Hematopoietic multipotent progenitor cell treated with erythropoietin and hydrocortisone succinate and interleukin-3 and kit ligand, for 6 days (in vitro differentiated cells): Measurements from ENCODE around the gene MRPL39.
"Not testable (repeated sequence)": the region's sequence is repeated elsewhere in the genome, so short reads cannot be mapped to it uniquely, and the experiment has no call there.

Experiments
- DNase-seq: peaks from one replicate; pipeline ENCODE4 v3.0.0-alpha.2; 2015

The MRPL39 gene

DNA sequence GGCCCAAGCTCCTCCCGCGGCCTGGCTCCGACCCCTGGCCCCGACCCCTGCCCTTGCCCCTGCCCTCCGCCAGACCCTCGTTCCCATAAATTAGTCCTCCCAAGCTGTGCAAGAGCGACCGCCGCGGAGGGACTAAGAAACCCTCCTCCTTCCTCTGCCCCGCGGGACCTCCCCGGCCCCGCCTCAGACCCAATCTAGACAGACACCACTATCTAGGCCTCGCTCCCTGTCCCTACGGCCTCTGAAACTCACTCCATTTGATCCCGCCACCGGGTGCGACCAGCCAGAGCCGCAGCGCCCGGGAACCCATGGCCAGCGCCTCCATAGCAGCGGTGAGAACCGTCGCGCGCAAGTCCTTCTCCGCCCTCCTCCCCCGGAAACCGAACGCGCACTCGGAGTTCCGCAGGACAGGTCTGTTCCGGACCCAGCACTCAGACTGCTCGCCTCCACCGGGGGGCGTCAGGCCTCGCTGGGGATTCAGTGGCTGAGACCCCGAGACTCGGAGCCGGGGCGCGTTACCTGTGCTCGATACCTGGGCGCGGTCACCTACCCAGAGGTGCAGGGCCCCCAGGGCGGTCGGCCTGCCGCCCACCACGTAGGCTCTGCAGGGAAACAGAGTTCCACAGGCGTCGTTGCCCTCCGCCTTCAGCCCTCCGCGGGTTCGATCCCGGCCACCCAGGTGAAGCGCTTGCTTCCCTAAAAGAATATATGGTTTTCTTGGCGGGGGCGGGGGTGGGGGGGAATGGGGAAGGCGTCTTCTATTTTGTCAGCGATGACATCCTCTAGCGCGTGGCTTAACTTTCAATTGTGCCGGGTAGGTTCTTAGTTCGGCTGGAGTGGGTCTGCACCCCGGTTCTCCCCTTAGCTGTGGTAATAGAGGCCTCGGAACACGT, at the start of gene MRPL39:
Gene MRPL39, minus strand, starts transcription at position 331 of the 893 bp plus-strand sequence. Its CDS starts 6 bp downstream, at position 325.
- DNase-seq, result peak; percentile 93

GRCh38 chr21:25656412-25656811, 49.1 kb upstream of the MRPL39 start:
- DNase-seq, result no peak

DNA sequence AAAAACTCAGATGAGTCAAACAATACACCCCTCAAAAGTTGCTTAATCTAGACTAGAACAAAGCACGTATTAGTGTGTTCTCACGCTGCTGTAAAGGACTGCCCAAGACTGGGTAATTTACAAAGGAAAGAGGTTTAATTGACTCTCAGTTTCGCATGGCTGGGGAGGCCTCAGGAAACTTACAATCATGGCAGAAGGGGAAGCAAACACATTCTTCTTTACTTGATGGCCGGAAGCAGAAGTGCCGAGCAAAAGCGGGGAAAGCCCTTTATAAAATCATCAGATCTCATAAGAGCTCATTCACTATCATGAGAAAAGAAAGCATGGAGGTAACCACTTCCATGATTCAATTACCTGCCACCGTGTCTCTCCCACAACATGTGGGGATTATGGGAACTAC, 41.9 kb upstream of the MRPL39 start:
- no peak for DNase-seq

- DNase-seq, result no peak
These were observed 40.4 kb upstream of the MRPL39 start for GRCh38 chr21:25647647-25648046.

GRCh38 chr21:25646474-25646873, 39.2 kb upstream of the MRPL39 start:
- DNase-seq, result no peak

GRCh38 chr21:25643486-25643885, 36.2 kb upstream of the MRPL39 start:
- no peak for DNase-seq

GRCh38 chr21:25640943-25641292, 33.6 kb upstream of the MRPL39 start:
- DNase-seq, result no peak

GRCh38 chr21:25640202-25640942, 33.1 kb upstream of the MRPL39 start:
- peak; percentile 9 for DNase-seq

GRCh38 chr21:25639551-25640201, 32.4 kb upstream of the MRPL39 start:
- DNase-seq, result peak; percentile 18

GRCh38 chr21:25638660-25639550, 31.6 kb upstream of the MRPL39 start, which contains the start of gene JAM2:
Gene JAM2, plus strand, starts transcription at chr21:25639258. Its CDS starts 564 bp downstream, at chr21:25639822.
- DNase-seq, result peak; percentile 9

DNA sequence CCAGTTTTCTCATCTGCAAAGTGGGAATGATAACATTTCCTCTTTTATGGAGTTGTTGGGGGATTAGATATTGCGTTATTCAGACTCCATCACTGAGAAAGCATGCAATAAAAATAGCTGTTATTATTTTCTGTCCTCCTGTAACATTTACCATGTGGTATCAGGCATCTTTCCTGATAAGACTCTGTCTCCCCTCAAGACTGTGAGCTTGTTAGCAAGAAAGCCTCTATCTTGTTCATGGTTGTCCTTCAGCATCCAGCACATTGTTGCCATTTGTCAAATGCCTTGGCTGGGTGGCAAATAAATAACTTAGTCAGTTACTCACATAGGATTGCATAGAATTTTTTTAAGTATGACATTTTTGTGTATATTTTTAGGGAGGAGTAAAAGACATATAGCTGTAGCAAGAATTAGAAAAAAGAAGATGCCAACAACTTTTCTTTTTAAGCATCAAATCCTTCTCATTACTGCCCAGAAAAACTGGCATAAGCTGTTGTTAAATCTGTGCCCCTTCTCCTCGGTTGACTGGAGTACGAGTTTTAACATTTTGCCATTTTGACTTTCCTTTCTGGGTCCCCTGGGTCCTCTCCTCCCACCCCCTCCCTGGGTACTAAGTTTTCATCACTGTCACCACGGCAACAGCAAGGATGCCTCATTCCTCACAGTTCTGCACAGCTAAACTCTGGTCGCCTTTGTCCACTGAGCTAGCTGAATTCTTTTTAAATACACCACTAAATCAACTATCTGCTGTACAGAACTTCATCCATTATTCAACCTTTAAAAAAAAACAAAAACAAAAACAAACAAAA, 30.8 kb upstream of the MRPL39 start:
- no peak for DNase-seq

DNA sequence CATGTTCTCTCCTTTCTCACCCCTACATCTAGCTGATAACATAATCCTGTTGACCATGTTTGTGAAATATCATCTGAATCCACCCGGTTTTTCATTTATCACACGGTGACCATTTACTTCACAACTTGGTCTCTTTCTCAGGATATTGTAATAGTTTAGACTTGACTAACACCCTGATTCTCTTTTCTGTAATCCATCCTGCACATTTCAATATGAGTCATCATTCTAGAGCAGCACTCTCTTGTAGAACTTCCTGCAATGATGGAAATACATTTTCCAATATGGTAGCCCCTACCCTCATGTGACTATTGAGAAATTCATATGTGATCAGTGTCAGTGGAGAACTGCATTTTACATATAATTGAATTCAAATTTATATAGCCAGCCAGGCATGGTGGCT, 29.4 kb upstream of the MRPL39 start:
- no peak for DNase-seq

DNA sequence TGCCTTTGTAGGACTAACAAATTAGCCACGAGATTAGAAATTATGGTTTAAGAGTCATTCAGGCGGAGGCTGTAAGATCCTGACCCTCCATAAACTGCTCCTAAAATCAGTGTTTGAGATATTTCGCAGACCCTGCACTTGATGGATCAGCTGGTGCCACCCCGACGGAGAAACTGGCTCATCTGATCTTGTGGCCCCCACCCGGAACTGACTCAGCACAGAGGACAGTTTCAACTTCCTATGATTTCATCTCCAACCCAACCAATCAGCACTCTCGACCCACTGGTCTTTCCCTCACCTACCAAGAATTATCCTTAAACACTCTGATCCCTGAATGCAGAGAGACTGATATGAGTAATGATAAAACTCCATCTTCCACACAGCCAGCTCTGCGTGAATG, 28.0 kb upstream of the MRPL39 start:
- DNase-seq, result no peak

DNA sequence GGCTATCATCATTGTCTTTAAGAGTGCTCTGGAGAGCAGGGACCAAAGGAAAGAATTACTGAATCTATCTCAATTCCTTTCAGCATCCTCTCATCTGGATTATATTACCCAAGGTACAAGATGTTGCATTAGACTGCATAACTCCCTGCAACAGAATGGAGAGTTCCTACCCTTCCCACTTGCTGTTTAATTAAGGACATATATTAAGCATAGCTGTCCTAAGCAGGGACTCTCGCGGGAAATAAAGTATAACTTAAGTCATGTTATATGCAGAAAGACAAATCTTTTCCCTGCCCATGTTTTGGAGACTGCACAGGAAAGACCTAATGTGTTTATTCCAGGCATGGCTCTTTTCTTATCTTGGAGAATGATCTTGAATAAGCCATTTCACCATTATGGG, 25.0 kb upstream of the MRPL39 start:
- DNase-seq, result no peak

- no peak for DNase-seq
These were observed 19.5 kb upstream of the MRPL39 start for GRCh38 chr21:25626757-25627156.

- DNase-seq, result not testable (repeated sequence)
These were observed 18.7 kb upstream of the MRPL39 start for GRCh38 chr21:25625776-25626555.

DNA sequence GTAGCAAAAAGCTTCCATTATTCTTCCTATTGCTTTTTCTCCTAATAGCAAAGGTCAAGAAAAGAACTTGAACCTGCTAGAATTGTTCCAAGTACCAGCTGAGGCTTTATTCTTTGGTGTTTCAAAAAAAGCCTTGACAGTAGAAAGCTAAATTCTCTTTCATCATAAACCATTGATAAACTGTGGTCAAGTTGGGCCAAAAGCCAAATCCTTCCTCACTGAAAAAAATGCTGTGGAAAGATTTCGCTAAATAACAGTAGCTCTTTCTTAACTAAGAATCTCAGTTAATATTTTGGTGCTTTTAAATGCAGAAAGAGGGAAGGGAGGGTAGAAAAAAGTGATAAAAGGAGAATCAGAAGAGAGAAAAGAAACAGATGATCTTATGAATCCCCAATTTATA, 17.8 kb upstream of the MRPL39 start:
- peak; percentile 26 for DNase-seq

GRCh38 chr21:25624511-25624910, 17.2 kb upstream of the MRPL39 start:
- no peak for DNase-seq

- DNase-seq, result no peak
These were observed 11.9 kb upstream of the MRPL39 start for GRCh38 chr21:25619198-25619597.

DNA sequence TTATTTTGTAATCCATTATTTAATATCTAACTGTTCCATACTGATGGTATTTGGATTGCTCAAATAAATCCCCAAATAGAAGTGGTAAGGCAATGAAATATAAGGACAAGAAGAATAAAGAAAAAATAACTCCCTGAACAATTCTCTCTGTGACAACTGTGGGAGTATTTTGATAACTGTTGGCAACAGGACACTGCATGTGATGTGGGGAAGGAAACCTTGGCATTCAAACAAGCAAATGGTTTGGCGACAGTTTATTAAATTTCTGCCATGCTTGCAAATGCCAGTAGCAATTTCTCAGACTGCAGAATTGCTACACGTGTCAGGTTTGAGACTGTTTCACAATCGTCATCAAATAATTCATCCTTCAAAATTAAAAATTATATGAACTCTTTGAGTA, 8.6 kb upstream of the MRPL39 start:
- DNase-seq, result no peak

- DNase-seq, result no peak
These were observed 7.2 kb upstream of the MRPL39 start for GRCh38 chr21:25614441-25614840.
